HepG2 (cell line): ENCODE measurements around the gene SMOC1. TPM values are rescaled to one million over a fixed set of nuclear protein-coding genes. Genes with fewer than 3 reads are reported as not detected.

Source experiments
- ATAC-seq: fragments of 200-7000 bp; cut with Tn5 transposase; 3 replicates; pipeline ENCODE4 v1.9.1; 2020; ENCODE audit warnings: mild to moderate bottlenecking, moderate library complexity
- BruUV-seq: library from RNA; stranded (reverse); fragments of 400-500 nt; replicated peaks from 2 replicates; lab custom pipeline; 2021; lab: Mats Ljungman, UMichigan
- CTCF ChIA-PET: fragments of 300-600 bp; formaldehyde crosslinking; extraction: SDS; loops from one replicate; lab custom pipeline; 2021; ENCODE audit warnings: low total read pairs, inconsistent platforms, low intra/inter-chr PET ratio; lab: Yijun Ruan, JAX
- POLR2A ChIA-PET: fragments of 350-600 bp; sonication (Branson Sonifier 250); formaldehyde crosslinking; loops from one replicate; lab custom pipeline; 2020; ENCODE audit warnings: antibody characterized with exemption, inconsistent platforms; lab: Yijun Ruan, JAX
- DNase-seq: peaks from one replicate; pipeline ENCODE4 v3.0.0-alpha.2; 2015; ENCODE audit warnings: low spot score
- FAIRE-seq: peaks from 3 replicates; lab custom pipeline; 2011; peaks lifted over from hg19 to GRCh38; lab: Jason Lieb, UNC
- H2AFZ ChIP-seq: one replicate; pipeline ENCODE4 v1.6.1; 2011; ENCODE audit warnings: low read length, inconsistent platforms
- H3K27ac ChIP-seq: fragments of 300-600 bp; 3 replicates; pipeline ENCODE4 v1.8.0; 2011; ENCODE audit warnings: mixed run types, mild to moderate bottlenecking, mixed read lengths, low read length, inconsistent platforms; ENCODE audit not compliant: insufficient read depth; ENCODE audit errors: extremely low read length
- H3K27me3 ChIP-seq, 2 experiments: fragments of 200-600 bp in 1 of 2; 2 replicates in 1 of 2; 3 replicates in 1 of 2; pipeline versions ENCODE4 v1.6.0 to v1.8.0; 2011; ENCODE audit warnings: low read length in 2 of 2, mild to moderate bottlenecking in 2 of 2, moderate library complexity in 2 of 2, inconsistent platforms in 1 of 2; ENCODE audit not compliant: insufficient read depth in 2 of 2, control insufficient read depth in 1 of 2
- H3K36me3 ChIP-seq, 2 experiments: fragments of 200-600 bp in 1 of 2; replicated peaks in 1 of 2; 2 replicates in 1 of 2; 3 replicates in 1 of 2; pipeline versions ENCODE4 v1.5.1 to v1.8.0; 2011; ENCODE audit warnings: low read length in 2 of 2, inconsistent platforms in 1 of 2; ENCODE audit not compliant: insufficient read depth in 2 of 2, control insufficient read depth in 1 of 2
- H3K4me1 ChIP-seq: 2 replicates; pipeline ENCODE4 v1.5.1; 2012; ENCODE audit warnings: low read length, inconsistent platforms; ENCODE audit not compliant: insufficient read depth
- H3K4me2 ChIP-seq: 2 replicates; pipeline ENCODE4 v1.6.0; 2011; ENCODE audit warnings: low read depth, low read length, inconsistent platforms
- H3K4me3 ChIP-seq, 3 experiments: fragments of 200-600 bp in 1 of 3; sonication (generic), shearing (Covaris generic) in 1 of 3; replicated peaks in 1 of 3; 2 replicates each; pipeline ENCODE4 v1.5.1; 2011 to 2016; ENCODE audit warnings: low read length in 3 of 3, inconsistent platforms in 2 of 3, low read depth in 2 of 3, mild to moderate bottlenecking in 2 of 3, control low read depth in 1 of 3, mixed read lengths in 1 of 3; ENCODE audit not compliant: insufficient read depth in 1 of 3
- H3K79me2 ChIP-seq: one replicate; pipeline ENCODE4 v1.6.1; 2011; ENCODE audit warnings: low read length, inconsistent platforms; ENCODE audit not compliant: insufficient read depth
- H3K9ac ChIP-seq: 2 replicates; pipeline ENCODE4 v1.6.0; 2011; ENCODE audit warnings: mild to moderate bottlenecking, low read depth, low read length, inconsistent platforms; ENCODE audit not compliant: insufficient read depth
- H3K9me3 ChIP-seq: 2 replicates; pipeline ENCODE4 v1.5.1; 2012; ENCODE audit warnings: mild to moderate bottlenecking, low read length
- H4K20me1 ChIP-seq: 2 replicates; pipeline ENCODE4 v1.6.0; 2011; ENCODE audit warnings: inconsistent platforms, mild to moderate bottlenecking, low read length, moderate library complexity; ENCODE audit not compliant: insufficient read depth
- ARNTL ChIP-seq: sonication (generic); formaldehyde crosslinking; IDR thresholded peaks from 2 replicates; pipeline ENCODE4 v1.4.0; 2020; ENCODE audit warnings: mild to moderate bottlenecking, missing genetic modification reagents
- CENPBD1 ChIP-seq: sonication (generic); formaldehyde crosslinking; IDR thresholded peaks from 2 replicates; pipeline ENCODE4 v1.8.0; 2022; ENCODE audit warnings: missing genetic modification reagents, low read depth, mild to moderate bottlenecking, borderline replicate concordance
- GATAD2A ChIP-seq: IDR thresholded peaks from 2 replicates; pipeline ENCODE4 v1.6.1; 2016
- MAFF ChIP-seq: IDR thresholded peaks from 2 replicates; pipeline ENCODE4 v1.6.1; 2011; ENCODE audit warnings: low read depth, low read length, improper control_type of control experiment
- POGZ ChIP-seq: sonication (generic); formaldehyde crosslinking; IDR thresholded peaks from 2 replicates; pipeline ENCODE4 v1.4.0; 2020; ENCODE audit warnings: mild to moderate bottlenecking, missing genetic modification reagents
- RAD21 ChIP-seq: fragments of 450-650 bp; formaldehyde crosslinking; IDR thresholded peaks from 2 replicates; pipeline ENCODE4 v1.5.0; 2020; ENCODE audit warnings: mild to moderate bottlenecking
- SIN3A ChIP-seq: IDR thresholded peaks from 2 replicates; pipeline ENCODE4 v1.6.1; 2011; ENCODE audit warnings: low read depth, mild to moderate bottlenecking, control low read depth, low read length, borderline replicate concordance
- TCF7 ChIP-seq: sonication (generic); IDR thresholded peaks from 2 replicates; pipeline ENCODE4 v1.6.1; 2016; ENCODE audit warnings: antibody characterized with exemption, low read depth
- ZNF234 ChIP-seq: sonication (generic); formaldehyde crosslinking; conservative IDR thresholded peaks from 2 replicates; pipeline ENCODE4 v1.5.1; 2020; ENCODE audit warnings: mild to moderate bottlenecking, missing genetic modification reagents
- ZNF256 ChIP-seq: sonication (generic); formaldehyde crosslinking; conservative IDR thresholded peaks from 2 replicates; pipeline ENCODE4 v1.4.0; 2020; ENCODE audit warnings: missing genetic modification reagents
- ZNF274 ChIP-seq: sonication (generic); formaldehyde crosslinking; IDR thresholded peaks from 2 replicates; pipeline ENCODE4 v1.5.1; 2020; ENCODE audit warnings: mild to moderate bottlenecking, missing genetic modification reagents
- ZNF383 ChIP-seq: sonication (generic); formaldehyde crosslinking; IDR thresholded peaks from 2 replicates; pipeline ENCODE4 v1.4.0; 2020; ENCODE audit warnings: missing genetic modification reagents, mild to moderate bottlenecking, borderline replicate concordance
- ZNF576 ChIP-seq: sonication (generic); formaldehyde crosslinking; IDR thresholded peaks from 2 replicates; pipeline ENCODE4 v1.4.0; 2020; ENCODE audit warnings: mild to moderate bottlenecking, missing genetic modification reagents
- ZSCAN12 ChIP-seq: sonication (generic); formaldehyde crosslinking; IDR thresholded peaks from 2 replicates; pipeline ENCODE4 v1.9.0; 2021; ENCODE audit warnings: mild to moderate bottlenecking, missing genetic modification reagents
- WGBS: methylation state at CpG from one replicate; pipeline ENCODE4 v1.1.6; 2017; ENCODE audit warnings: low lambda C conversion rate; 5-methylcytosine and 5-hydroxymethylcytosine counted together
- in situ Hi-C: cut with HindIII; loops from 2 replicates; pipeline ENCODE4 v1.10.0; 2017; ENCODE audit warnings: low pct_unique_long_range_greater_than_20kb; ENCODE audit not compliant: extremely low pct_ligation_motif_present
- intact Hi-C: fragments of 100-400 bp; cut with micrococcal nuclease; formaldehyde crosslinking; loops from one replicate; pipeline ENCODE4 v1.10.0; 2022; ENCODE audit not compliant: unreplicated experiment
- polyA plus RNA-seq, 8 experiments: library from polyadenylated mRNA; depleted of rRNA in 3 of 8; stranded (reverse) in 7 of 8; unstranded in 1 of 8; fragments of >200 nt; fragmentation: Illumina TruSeq in 4 of 8; extraction: Trizol in 4 of 8; gene quantifications; 2 replicates each; pipeline versions ENCODE4 v1.2.1 to v1.2.3, GENCODE V29; 2011 to 2016; ENCODE audit warnings: low read depth in 4 of 8, missing spikeins in 1 of 8, mixed read lengths in 1 of 8; ENCODE audit not compliant: insufficient read depth in 1 of 8
- total RNA-seq, 5 experiments: library from RNA; depleted of rRNA; stranded (reverse); fragments of >200 nt; fragmentation: Illumina TruSeq; extraction: Trizol; gene quantifications; 2 replicates each; pipeline ENCODE4 v1.2.3, GENCODE V29; 2016; ENCODE audit warnings: low read depth in 1 of 5

SMOC1 gene
- total and polyA plus RNA-seq, 2 of the 13 experiments (the other 11 are each of a cell fraction or from before 2014, with no cell fraction given), result 17.8 to 35.6 TPM

- ChIA-PET POLR2A (no interaction called here), CTCF (no interaction called here)
Measured at GRCh38 chr14:70023871-70024270, 144.7 kb downstream of the SMOC1 start.

More at GRCh38 chr14:70023871-70024270, 144.7 kb downstream of the SMOC1 start:
- Histone ChIP-seq H3K9me3 (no peaks in the 10 kb centered on the region), H2AFZ (no peak overlapping the region), H3K27ac (no peak overlapping the region), H4K20me1 (no peaks in the 10 kb centered on the region), H3K4me2 (no peak overlapping the region), H3K79me2 (no peaks in the 10 kb centered on the region), H3K4me1 (no peaks in the 10 kb centered on the region), H3K4me3 (no peak overlapping the region), H3K9ac (no peak overlapping the region), H3K27me3 (no peaks in the 10 kb centered on the region), H3K36me3 (peaks cover 16 to 32% of the 10 kb centered on the region in 2 experiments)
- in situ Hi-C loops, result loop anchor here (25.0 kb wide), 1 partner anchor 437 kb away; no protein-coding TSS in a partner anchor
- DNase-seq (no peak), FAIRE-seq (no peak), ATAC-seq (no peak)
- intact Hi-C loops, result no loop called here
- TF ChIP-seq POGZ (CRISPR knock-in tag) (no peak), SIN3A (no peak), ZNF274 (no peak), ZNF576 (CRISPR knock-in tag) (no peak), ZSCAN12 (CRISPR knock-in tag) (no peak), GATAD2A (CRISPR knock-in tag) (no peak), ZNF256 (CRISPR knock-in tag) (no peak), TCF7 (no peak), MAFF (no peak), ARNTL (CRISPR knock-in tag) (no peak), ZNF234 (CRISPR knock-in tag) (no peak), CENPBD1 (CRISPR knock-in tag) (no peak), RAD21 (CRISPR knock-in tag) (no peak), ZNF383 (CRISPR knock-in tag) (no peak)
- 100% methylated on average over 1 of the region's 1 CpG for WGBS
- BruUV-seq, result no TSS peak
